ENCODE results near the gene TCEANC2.
A peak's percentile ranks its signal among the peaks of the same experiment; 100 is the strongest.

Gene TCEANC2

GRCh38 chr1:54137534-54138061, 84.2 kb downstream of the TCEANC2 start:
- DNase-seq: peak in 1 of 2 experiments; percentile 11

DNA sequence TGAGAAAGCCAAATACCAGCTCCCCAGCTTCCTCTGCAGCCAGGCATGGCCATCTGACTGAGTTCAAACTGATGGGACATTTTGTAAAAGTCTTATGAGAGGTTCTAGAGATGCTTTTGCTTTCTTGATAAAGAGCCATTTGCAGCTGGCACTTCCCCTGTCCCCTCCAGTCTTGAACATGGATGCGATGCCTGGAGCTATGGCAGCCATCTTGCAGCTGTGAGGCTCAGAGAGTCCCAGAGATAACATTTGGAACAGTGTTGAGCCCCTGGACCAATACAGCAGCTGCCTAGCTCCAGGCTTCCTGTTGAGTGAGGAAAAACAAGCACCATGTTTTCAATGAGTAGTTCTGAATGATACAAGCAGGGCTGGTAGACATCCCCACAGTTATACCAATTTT, 85.6 kb downstream of the TCEANC2 start:
- DNase-seq: no peak

DNA sequence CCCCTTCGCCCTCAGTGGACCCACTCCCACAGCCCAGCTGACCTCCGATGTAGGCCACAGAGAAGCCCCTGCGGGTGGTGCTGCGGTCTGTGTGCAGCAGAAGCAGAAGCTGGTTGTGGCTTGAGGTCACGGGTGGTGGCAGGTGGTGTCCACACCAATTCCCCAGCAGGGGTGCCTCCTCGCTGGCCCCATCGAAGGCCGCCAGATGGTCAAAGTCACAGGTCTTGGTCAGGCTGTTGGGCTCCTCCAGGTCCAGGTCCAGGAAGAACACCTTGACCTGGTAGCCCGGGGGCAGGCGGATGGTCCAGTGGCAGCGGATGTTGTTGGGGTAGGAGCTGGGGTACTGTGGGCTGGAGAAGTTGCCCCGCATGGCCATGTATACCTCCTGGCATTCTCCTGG, 86.3 kb downstream of the TCEANC2 start:
- no peak for DNase-seq

GRCh38 chr1:54142146-54142900, 88.9 kb downstream of the TCEANC2 start:
- DNase-seq: no peak

GRCh38 chr1:54144366-54144765, 91.0 kb downstream of the TCEANC2 start:
- DNase-seq: no peak

DNA sequence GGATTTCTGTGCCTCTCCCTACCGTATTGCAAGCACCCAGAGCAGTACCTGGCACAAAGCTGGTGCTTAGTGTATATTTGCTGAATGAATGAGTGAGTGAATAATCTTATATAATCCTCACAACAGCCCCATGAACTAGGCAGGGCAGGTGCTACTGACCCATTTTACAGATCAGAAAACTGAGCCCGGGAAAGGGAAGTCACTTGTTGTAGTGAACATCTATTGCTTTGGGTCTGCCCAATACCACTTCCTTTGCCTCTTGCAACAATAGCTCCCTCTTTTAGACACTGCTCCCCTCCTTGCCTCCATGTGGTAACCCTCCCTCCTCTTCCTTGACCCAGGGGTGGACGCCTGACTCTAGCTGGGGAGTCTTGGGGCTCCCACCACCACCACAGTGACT, 96.3 kb downstream of the TCEANC2 start:
- DNase-seq: no peak

- DNase-seq: no peak
Measured at GRCh38 chr1:54151013-54151412, 97.6 kb downstream of the TCEANC2 start.

- DNase-seq: no peak
Measured at GRCh38 chr1:54152696-54153095, 99.3 kb downstream of the TCEANC2 start, which contains the start of gene CDCP2. CDCP2 (minus strand) TSS chr1:54153000; CDS start chr1:54152922, 78 bp downstream.

GRCh38 chr1:54153535-54154439, 100.4 kb downstream of the TCEANC2 start:
- DNase-seq: peak; percentile 42 to 68
